ENCODE data around the gene OIP5. TPM values are rescaled to one million over a fixed set of nuclear protein-coding genes. Genes with fewer than 3 reads are reported as not detected.
"Not testable (repeated sequence)": the region's sequence is repeated elsewhere in the genome, so short reads cannot be mapped to it uniquely, and the experiment has no call there.

Gene OIP5
- polyA plus RNA-seq, 3 donors from 2014 or later: 0.35 to 2.4 (median 0.44) TPM

GRCh38 chr15:41286665-41287333 is 45.6 kb downstream of the OIP5 start:
- DNase-seq: no peak
- Mint-ChIP-seq H3K36me3 (peaks cover 4 to 23% (median 15%) of the 10 kb centered on the region in 3 donors), H3K4me1 (peaks cover 45 to 64% of the 10 kb centered on the region in 2 donors), H3K9me3 (no peaks in the 10 kb centered on the region), H3K4me3 (peak overlapping the region in 2 of 5 donors; percentile 32 to 33), H3K27ac (peak overlapping the region in 1 of 6 donors; percentile 16), H3K27me3 (ENCODE audit: low read depth in 3 of 3) (peaks cover 11 to 19% (median 18%) of the 10 kb centered on the region in 3 donors)

GRCh38 chr15:41285285-41285684 is 47.1 kb downstream of the OIP5 start:
- peaks cover 4 to 23% (median 15%) of the 10 kb centered on the region in 3 donors for H3K36me3 Mint-ChIP-seq
- peak overlapping the region; percentile 92 to 99 (median 96) for H3K4me3 Mint-ChIP-seq
- H3K9me3 Mint-ChIP-seq: no peaks in the 10 kb centered on the region
- H3K27ac Mint-ChIP-seq: peak overlapping the region; percentile 96 to 99 (median 98)
- H3K27me3 Mint-ChIP-seq (ENCODE audit: low read depth in 3 of 3): peaks cover 11 to 19% (median 18%) of the 10 kb centered on the region in 3 donors
- DNase-seq: no peak
- peaks cover 45 to 58% of the 10 kb centered on the region in 2 donors for H3K4me1 Mint-ChIP-seq

GRCh38 chr15:41284427-41285177 is 47.8 kb downstream of the OIP5 start:
- peak overlapping the region; percentile 96 to 99 (median 98) for H3K27ac Mint-ChIP-seq
- no peaks in the 10 kb centered on the region for H3K9me3 Mint-ChIP-seq
- DNase-seq: peak in 1 of 3 donors; percentile 3
- peaks cover 43 to 58% of the 10 kb centered on the region in 2 donors for H3K4me1 Mint-ChIP-seq
- H3K36me3 Mint-ChIP-seq: peaks cover 9 to 27% (median 18%) of the 10 kb centered on the region in 3 donors
- peaks cover 11 to 19% (median 18%) of the 10 kb centered on the region in 3 donors for H3K27me3 Mint-ChIP-seq (ENCODE audit: low read depth in 3 of 3)
- H3K4me3 Mint-ChIP-seq: peak overlapping the region; percentile 92 to 99 (median 96)

- Mint-ChIP-seq H3K36me3 (peaks cover 13 to 31% (median 23%) of the 10 kb centered on the region in 3 donors), H3K4me1 (peaks cover 43 to 57% of the 10 kb centered on the region in 2 donors), H3K27me3 (ENCODE audit: low read depth in 3 of 3) (peaks cover 11 to 19% (median 18%) of the 10 kb centered on the region in 3 donors), H3K9me3 (no peaks in the 10 kb centered on the region), H3K27ac (peak overlapping the region; percentile 96 to 99 (median 98)), H3K4me3 (peak overlapping the region; percentile 92 to 99 (median 96))
- peak; percentile 98 for DNase-seq
Observed at GRCh38 chr15:41283653-41284426, 48.6 kb downstream of the OIP5 start.

GRCh38 chr15:41282980-41283652 is 49.3 kb downstream of the OIP5 start:
- not testable (repeated sequence) for H3K9me3 Mint-ChIP-seq, DNase-seq
- H3K27ac Mint-ChIP-seq: peak overlapping the region; percentile 96 to 99 (median 98)
- H3K27me3 Mint-ChIP-seq (ENCODE audit: low read depth in 3 of 3): peaks cover 11 to 19% (median 16%) of the 10 kb centered on the region in 3 donors
- peaks cover 13 to 26% (median 24%) of the 10 kb centered on the region in 3 donors for H3K36me3 Mint-ChIP-seq
- peaks cover 37 to 50% of the 10 kb centered on the region in 2 donors for H3K4me1 Mint-ChIP-seq
- peak overlapping the region; percentile 92 to 99 (median 96) for H3K4me3 Mint-ChIP-seq

GRCh38 chr15:41282436-41282835 is 50.0 kb downstream of the OIP5 start:
- not testable (repeated sequence) for DNase-seq, H3K9me3 Mint-ChIP-seq
- peak overlapping the region; percentile 92 to 99 (median 96) for H3K4me3 Mint-ChIP-seq
- H3K27me3 Mint-ChIP-seq (ENCODE audit: low read depth in 3 of 3): peaks cover 11 to 19% (median 16%) of the 10 kb centered on the region in 3 donors
- peak overlapping the region; percentile 96 to 99 (median 98) for H3K27ac Mint-ChIP-seq
- peaks cover 12 to 25% (median 21%) of the 10 kb centered on the region in 3 donors for H3K36me3 Mint-ChIP-seq
- H3K4me1 Mint-ChIP-seq: peaks cover 36 to 46% of the 10 kb centered on the region in 2 donors

GRCh38 chr15:41281236-41281635 is 51.2 kb downstream of the OIP5 start:
- Mint-ChIP-seq H3K27ac (peak overlapping the region in 4 of 6 donors; percentile 5 to 72 (median 63)), H3K4me1 (peaks cover 31 to 37% of the 10 kb centered on the region in 2 donors), H3K27me3 (ENCODE audit: low read depth in 3 of 3) (peaks cover 11 to 19% (median 16%) of the 10 kb centered on the region in 3 donors), H3K36me3 (peaks cover 9 to 24% (median 21%) of the 10 kb centered on the region in 3 donors), H3K4me3 (peak overlapping the region in 1 of 5 donors; percentile 54), H3K9me3 (no peaks in the 10 kb centered on the region)
- no peak for DNase-seq

GRCh38 chr15:41279535-41280283 is 52.7 kb downstream of the OIP5 start:
- H3K27me3 Mint-ChIP-seq (ENCODE audit: low read depth in 3 of 3): peaks cover 11 to 16% (median 14%) of the 10 kb centered on the region in 3 donors
- no peak for DNase-seq
- no peaks in the 10 kb centered on the region for H3K9me3 Mint-ChIP-seq
- H3K4me1 Mint-ChIP-seq: peaks cover 18 to 24% of the 10 kb centered on the region in 2 donors
- H3K27ac Mint-ChIP-seq: peak overlapping the region in 2 of 6 donors; percentile 25 to 27
- peaks cover 9 to 18% (median 15%) of the 10 kb centered on the region in 3 donors for H3K36me3 Mint-ChIP-seq
- no peak overlapping the region for H3K4me3 Mint-ChIP-seq

GRCh38 chr15:41278319-41278718 is 54.1 kb downstream of the OIP5 start:
- DNase-seq: no peak
- peaks cover 5% of the 10 kb centered on the region in 3 donors for H3K27me3 Mint-ChIP-seq (ENCODE audit: low read depth in 3 of 3)
- H3K9me3 Mint-ChIP-seq: no peaks in the 10 kb centered on the region
- peaks cover 9 to 18% (median 15%) of the 10 kb centered on the region in 3 donors for H3K36me3 Mint-ChIP-seq
- peaks cover 9 to 10% of the 10 kb centered on the region in 2 donors for H3K4me1 Mint-ChIP-seq
- H3K4me3 Mint-ChIP-seq: no peak overlapping the region
- no peak overlapping the region for H3K27ac Mint-ChIP-seq

- H3K4me1 Mint-ChIP-seq: no peaks in the 10 kb centered on the region
- peaks cover 9 to 18% (median 16%) of the 10 kb centered on the region in 3 donors for H3K36me3 Mint-ChIP-seq
- no peaks in the 10 kb centered on the region for H3K9me3 Mint-ChIP-seq
- no peaks in the 10 kb centered on the region for H3K27me3 Mint-ChIP-seq (ENCODE audit: low read depth in 3 of 3)
- peak overlapping the region in 1 of 6 donors; percentile 6 for H3K27ac Mint-ChIP-seq
- H3K4me3 Mint-ChIP-seq: no peak overlapping the region
- no peak for DNase-seq
Observed at GRCh38 chr15:41276831-41277230, 55.6 kb downstream of the OIP5 start.

- no peak for DNase-seq
- Mint-ChIP-seq H3K36me3 (peaks cover 16 to 25% (median 21%) of the 10 kb centered on the region in 3 donors), H3K27ac (no peak overlapping the region), H3K4me3 (no peak overlapping the region), H3K9me3 (no peaks in the 10 kb centered on the region), H3K27me3 (ENCODE audit: low read depth in 3 of 3) (peaks cover 0 to 1% (median 0%) of the 10 kb centered on the region in 3 donors), H3K4me1 (no peaks in the 10 kb centered on the region)
Observed at GRCh38 chr15:41269887-41270286, 62.5 kb downstream of the OIP5 start.

GRCh38 chr15:41263891-41264351 is 68.5 kb downstream of the OIP5 start:
- no peak for DNase-seq

More at GRCh38 chr15:41263891-41264351, 68.5 kb downstream of the OIP5 start:
- peaks cover 0 to 1% of the 10 kb centered on the region in 2 donors for H3K4me1 Mint-ChIP-seq
- H3K27ac Mint-ChIP-seq: no peak overlapping the region
- H3K36me3 Mint-ChIP-seq: peaks cover 28 to 37% (median 30%) of the 10 kb centered on the region in 3 donors
- no peak overlapping the region for H3K4me3 Mint-ChIP-seq
- no peaks in the 10 kb centered on the region for H3K9me3 Mint-ChIP-seq
- peaks cover 0 to 1% (median 0%) of the 10 kb centered on the region in 3 donors for H3K27me3 Mint-ChIP-seq (ENCODE audit: low read depth in 3 of 3)

Data from immature natural killer cell (primary cell).